ENCODE results near the gene NHERF2.

The NHERF2 gene

DNA sequence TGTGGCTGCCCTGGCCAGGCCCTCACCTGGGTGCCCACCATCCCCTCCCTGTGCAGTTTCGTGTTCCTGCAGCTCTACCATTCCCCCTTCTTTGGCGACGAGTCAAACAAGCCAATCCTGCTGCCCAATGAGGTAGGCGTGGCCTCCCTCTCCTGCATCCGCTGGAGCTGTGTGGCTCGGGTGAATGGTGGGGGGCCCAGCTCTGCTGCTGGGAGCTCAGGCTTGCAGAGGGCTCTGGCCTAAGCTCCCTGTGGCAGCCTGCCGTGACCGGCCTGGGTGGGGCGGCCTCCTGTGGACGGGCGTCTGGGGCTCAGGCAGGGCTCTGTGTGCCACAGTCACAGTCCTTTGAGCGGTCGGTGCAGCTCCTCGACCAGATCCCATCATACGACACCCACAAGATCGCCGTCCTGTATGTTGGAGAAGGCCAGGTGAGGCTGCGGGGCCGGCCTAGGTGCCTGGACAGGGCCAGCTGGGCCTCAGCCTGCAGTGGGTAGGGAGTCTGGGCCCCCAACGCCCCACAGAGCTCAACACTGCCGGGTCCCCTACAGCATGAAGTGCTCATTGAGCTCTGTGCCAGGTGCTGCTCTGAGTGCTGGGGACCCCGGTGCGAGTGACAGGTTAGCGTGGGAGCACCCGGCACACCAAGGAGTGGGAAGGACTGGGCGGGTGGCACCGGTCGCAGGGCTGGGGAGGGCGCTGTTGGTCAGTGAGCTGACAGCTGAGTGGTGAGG, 58.4 kb downstream of the NHERF2 start:
- DNase-seq: no peak

- no peak for DNase-seq
These were observed 59.0 kb downstream of the NHERF2 start for GRCh38 chr16:2085669-2086068.

GRCh38 chr16:2086106-2086742, 59.5 kb downstream of the NHERF2 start:
- DNase-seq: no peak

- DNase-seq: no peak
These were observed 60.4 kb downstream of the NHERF2 start for GRCh38 chr16:2086812-2087747.

- no peak for DNase-seq
These were observed 61.3 kb downstream of the NHERF2 start for GRCh38 chr16:2087748-2088631.
